IPS DF 19.7 (cell line): ENCODE results near the gene SEPTIN1.
"Not testable (repeated sequence)": the region's sequence is repeated elsewhere in the genome, so short reads cannot be mapped to it uniquely, and the experiment has no call there.

Source experiments
- DNase-seq: peaks from one replicate; pipeline ENCODE4 v3.0.0-alpha.2; 2013; ENCODE audit warnings: low read depth, low spot score

Gene SEPTIN1

GRCh38 chr16:30357715-30358576, 24.4 kb downstream of the SEPTIN1 start:
- no peak for DNase-seq

DNA sequence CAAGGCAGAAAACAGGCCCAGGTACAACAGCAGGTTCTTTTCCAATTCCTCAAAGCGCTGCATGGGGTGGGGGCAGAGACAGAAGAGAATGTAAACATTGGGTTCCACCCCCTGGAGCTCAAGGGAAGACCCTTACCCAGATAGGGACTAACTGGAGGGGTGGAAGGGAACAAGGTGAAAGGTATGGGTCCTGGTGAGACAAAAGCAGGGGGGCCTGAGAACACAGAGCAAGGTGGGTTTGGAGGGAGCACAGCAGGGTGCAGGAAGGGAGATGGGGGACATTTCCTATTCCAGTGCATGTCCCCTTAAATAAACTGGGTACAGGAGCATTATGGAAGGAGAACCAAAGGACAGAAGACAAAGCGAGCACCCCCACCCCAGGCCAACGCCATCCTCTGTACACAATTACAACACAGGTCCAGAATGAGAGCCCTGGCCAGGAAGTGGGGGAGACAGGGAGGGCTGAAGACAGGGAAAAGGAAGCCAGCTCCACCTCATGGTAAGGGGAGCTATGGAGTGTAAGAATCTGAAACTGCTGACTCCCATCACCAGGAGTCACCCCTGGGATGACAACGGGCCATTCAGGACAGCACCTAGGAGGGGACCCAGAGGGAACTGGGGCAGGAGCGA, 25.2 kb downstream of the SEPTIN1 start:
- DNase-seq = no peak

GRCh38 chr16:30356401-30357084, 25.8 kb downstream of the SEPTIN1 start:
- no peak for DNase-seq

DNA sequence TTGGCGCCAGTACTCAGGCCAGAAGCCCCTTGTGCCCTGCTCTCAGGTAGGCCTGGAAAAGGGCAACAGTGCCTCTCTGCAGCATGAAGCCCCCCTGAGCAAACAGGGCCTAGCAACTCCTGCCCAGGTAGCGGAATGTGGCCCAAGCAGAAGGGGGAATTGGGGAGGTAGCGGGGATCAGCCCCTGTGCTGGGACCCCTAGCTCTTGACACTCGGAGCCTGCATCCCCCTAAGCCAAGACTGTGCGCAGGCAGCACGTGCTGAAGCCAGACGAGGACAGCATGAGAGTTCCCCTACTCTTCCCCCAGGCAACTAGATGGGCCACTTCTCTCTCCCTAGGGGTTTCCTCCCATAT, 26.4 kb downstream of the SEPTIN1 start:
- DNase-seq = no peak

DNA sequence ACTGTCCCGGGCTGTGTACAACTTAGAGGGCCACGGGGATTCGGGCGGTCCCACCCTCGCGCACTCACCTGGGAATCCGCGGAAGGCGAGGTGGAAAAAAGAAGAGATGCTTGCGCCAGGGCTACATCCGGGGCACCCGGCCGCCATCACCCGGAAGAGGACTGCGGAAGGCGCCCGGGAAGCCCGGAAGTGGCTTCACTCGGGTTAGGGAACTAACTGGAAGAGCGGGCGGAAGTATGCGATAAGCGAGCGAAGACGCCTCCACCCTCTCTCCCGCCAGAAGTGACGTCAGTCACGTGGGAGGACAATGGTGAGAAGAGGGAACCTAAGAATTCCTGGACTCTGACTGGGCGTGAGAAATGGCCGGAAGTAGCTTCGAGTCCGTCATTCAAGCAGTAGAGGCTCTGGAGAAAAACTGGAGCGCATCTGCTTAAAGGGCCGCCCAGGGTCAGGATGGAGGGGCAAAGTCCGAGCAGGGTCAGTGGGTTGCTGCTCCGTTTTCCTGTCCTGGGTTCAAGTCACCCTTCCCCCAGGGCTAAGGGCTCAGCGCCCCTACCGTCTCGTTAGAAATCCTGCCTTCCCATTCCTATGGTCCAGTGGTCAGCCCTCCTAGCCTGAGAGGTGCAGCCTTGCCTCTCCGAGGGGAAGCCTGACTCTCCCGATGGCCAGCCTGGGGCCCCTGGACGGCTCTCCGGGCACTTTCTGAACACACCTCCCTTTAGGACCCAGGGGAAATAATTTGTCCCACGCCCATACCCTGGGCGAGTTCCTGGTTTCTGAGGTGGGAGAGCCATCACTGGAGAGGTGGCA, 27.0 kb downstream of the SEPTIN1 start, which contains the start of gene CD2BP2:
CD2BP2 (minus strand) TSS at position 165 of the 810 bp plus-strand sequence. CDS start 627 bp downstream, outside the sequence.
- DNase-seq = peak; percentile 98

DNA sequence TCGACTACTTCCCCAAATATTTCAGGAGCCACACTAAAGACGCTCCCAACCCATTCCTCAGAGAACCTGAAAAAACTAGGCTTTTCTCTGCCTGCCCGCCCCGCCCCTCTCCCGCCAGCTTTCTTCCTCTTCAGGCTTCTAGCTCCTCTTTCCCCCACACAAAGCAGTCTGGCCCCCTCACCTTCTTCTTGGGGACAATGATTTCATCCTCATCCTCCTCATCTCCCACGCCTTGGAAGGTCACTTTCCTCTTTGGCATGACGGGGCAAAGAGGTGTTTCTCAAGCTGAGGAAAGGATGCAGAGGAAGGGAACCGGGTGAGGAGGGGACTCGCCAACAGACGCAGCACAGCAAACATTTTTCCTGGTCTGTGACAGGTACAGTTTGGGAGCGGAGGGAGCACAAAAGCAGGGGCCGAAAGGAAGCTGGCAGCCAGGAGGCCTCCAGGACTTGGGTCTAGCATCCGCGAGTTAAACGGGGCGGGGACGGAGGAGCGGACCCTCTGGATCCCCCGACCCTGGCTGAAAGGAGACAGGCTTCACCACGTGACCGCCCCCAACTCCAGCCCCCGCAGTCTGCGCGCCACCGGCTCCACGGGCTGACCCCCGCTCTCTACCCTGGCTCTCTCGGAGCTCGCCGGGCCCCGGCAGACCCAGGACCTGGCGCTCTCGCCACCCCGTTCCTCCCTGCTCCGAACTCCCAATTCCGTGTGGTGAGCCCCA, 27.8 kb downstream of the SEPTIN1 start:
- DNase-seq = no peak

DNA sequence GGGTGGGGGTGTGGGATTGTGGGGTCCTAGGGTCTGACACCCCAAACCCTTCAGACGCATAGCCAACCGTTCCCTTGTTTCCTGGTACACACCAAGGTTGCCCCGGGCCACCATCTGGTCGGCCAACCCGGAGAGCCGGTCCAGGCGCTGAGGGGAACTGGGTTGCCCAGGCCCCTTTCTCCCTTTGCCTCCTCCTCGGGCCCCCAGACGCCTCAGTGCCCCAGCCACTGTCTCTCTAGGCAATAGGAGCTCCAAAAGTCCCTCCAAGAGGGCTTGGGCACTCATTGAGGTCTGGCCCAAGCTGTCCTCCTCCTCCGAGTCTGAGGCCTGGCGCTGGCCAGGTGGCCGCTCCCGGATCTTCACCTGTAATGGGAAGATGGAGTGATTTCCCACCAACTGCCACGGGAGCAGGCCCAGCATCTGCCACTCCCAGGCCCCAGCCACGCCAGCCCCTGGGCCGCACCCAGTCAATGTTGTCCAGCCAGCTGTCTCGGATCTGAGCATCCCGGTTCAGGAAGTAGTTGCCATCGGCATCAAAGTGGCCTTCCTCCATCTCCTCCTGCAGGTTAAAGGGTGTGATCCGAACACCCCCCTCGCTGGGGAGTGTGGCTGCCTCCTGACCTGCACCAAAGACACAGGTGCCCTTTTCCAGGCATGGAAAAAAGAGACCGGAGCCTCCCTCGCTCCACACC, 28.8 kb downstream of the SEPTIN1 start:
- no peak for DNase-seq

- no peak for DNase-seq
Observed at GRCh38 chr16:30352488-30353401, 29.6 kb downstream of the SEPTIN1 start.

GRCh38 chr16:30351586-30352419, 30.6 kb downstream of the SEPTIN1 start:
- no peak for DNase-seq

- DNase-seq = no peak
Observed at GRCh38 chr16:30351001-30351441, 31.3 kb downstream of the SEPTIN1 start.

- DNase-seq = no peak
Observed at GRCh38 chr16:30350134-30350871, 32.1 kb downstream of the SEPTIN1 start.

GRCh38 chr16:30349675-30350074, 32.7 kb downstream of the SEPTIN1 start:
- DNase-seq = no peak

- no peak for DNase-seq
Observed at GRCh38 chr16:30348929-30349328, 33.4 kb downstream of the SEPTIN1 start.

DNA sequence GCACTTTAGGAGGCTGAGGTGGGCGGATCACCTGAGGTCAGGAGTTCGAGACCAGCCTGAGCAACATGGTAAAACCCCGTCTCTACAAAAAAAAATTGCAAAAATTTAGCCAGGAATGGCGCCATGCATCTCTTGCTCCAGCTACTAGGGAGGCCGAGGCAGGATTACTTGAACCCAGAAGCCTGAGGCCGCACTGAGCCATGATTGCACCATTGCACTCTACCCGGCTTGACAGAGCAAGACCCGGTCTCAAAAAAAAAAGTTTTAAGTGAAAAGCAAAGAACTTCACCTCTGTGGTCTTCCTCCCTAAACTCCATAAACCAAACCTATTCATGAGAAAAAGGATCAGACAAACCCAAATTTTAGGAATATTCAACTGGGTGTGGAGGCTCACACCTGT, 34.2 kb downstream of the SEPTIN1 start:
- DNase-seq = no peak

DNA sequence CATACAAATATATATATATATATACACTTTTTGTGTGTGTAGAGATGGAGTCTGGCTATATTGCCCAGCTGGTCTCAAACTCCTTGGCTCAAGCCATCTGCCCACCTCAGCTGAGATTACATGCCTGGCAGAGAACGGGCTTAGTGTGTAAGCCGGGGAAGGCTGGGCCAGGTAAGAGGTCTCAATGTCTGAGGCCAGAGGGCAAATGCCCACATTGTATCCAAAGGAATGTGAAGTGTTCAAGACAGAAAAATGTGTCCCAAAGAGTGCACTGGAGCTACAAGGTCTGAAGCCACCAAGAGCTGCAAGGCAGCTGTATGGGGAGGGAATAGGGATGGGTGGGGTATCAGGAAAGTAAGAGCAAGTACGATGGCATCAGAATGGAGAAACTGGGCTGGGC, 36.1 kb downstream of the SEPTIN1 start:
- DNase-seq = no peak

GRCh38 chr16:30343491-30343820, 38.9 kb downstream of the SEPTIN1 start:
- DNase-seq = not testable (repeated sequence)

- DNase-seq = no peak
Observed at GRCh38 chr16:30342751-30343490, 39.4 kb downstream of the SEPTIN1 start.
